C4-2B (cell line): ENCODE data around the gene C5AR1.

Source experiments
- H3K27ac ChIP-seq: fragments of 450-650 bp; 2 replicates; pipeline ENCODE4 v1.5.1; 2017
- CTCF ChIP-seq: fragments of 450-650 bp; conservative IDR thresholded peaks from 2 replicates; pipeline ENCODE4 v1.5.1; 2017; ENCODE audit warnings: mild to moderate bottlenecking
- ZFX ChIP-seq: fragments of 450-650 bp; IDR thresholded peaks from 2 replicates; pipeline ENCODE4 v1.6.1; 2017

The C5AR1 gene

GRCh38 chr19:47313754-47314295, 4.2 kb downstream of the C5AR1 start:
- no peak overlapping the region for H3K27ac ChIP-seq
- TF ChIP-seq CTCF (no peak), ZFX (no peak)

GRCh38 chr19:47315125-47315821, 5.6 kb downstream of the C5AR1 start:
- no peak for TF ChIP-seq CTCF
- no peak for TF ChIP-seq ZFX
- H3K27ac ChIP-seq, result no peak overlapping the region

GRCh38 chr19:47316513-47316912, 6.9 kb downstream of the C5AR1 start:
- TF ChIP-seq CTCF (no peak), ZFX (no peak)
- H3K27ac ChIP-seq, result no peak overlapping the region

- H3K27ac ChIP-seq, result no peak overlapping the region
- no peak for TF ChIP-seq CTCF
- no peak for TF ChIP-seq ZFX
Measured at GRCh38 chr19:47319923-47320871, 10.5 kb downstream of the C5AR1 start.

- TF ChIP-seq CTCF, result no peak
- no peak for TF ChIP-seq ZFX
- no peak overlapping the region for H3K27ac ChIP-seq
Measured at GRCh38 chr19:47321630-47322029, 12.0 kb downstream of the C5AR1 start.

- no peak for TF ChIP-seq CTCF
- no peak for TF ChIP-seq ZFX
- H3K27ac ChIP-seq, result no peak overlapping the region
Measured at GRCh38 chr19:47322058-47322457, 12.4 kb downstream of the C5AR1 start.

- TF ChIP-seq ZFX, result no peak
- TF ChIP-seq CTCF, result no peak
- H3K27ac ChIP-seq, result no peak overlapping the region
Measured at GRCh38 chr19:47323409-47323808, 13.7 kb downstream of the C5AR1 start.
